Muscle of arm (tissue), 12 donors: ENCODE results near the gene SNCAIP. TPM values are rescaled to one million over a fixed set of nuclear protein-coding genes. Genes with fewer than 3 reads are reported as not detected.

Source experiments
- DNase-seq: peaks from one replicate; pipeline ENCODE4 v3.0.0-alpha.2; 2013
- polyA plus RNA-seq, 12 donors: library from polyadenylated mRNA; unstranded; fragments of 120-200 nt; gene quantifications; one replicate each; pipeline ENCODE4 v1.2.1, GENCODE V29; 2013; ENCODE audit not compliant: insufficient read length in 12 of 12

The SNCAIP gene
- polyA plus RNA-seq, 12 donors = 7.6 to 28.4 (median 10.9) TPM; not detected in 1

- DNase-seq = no peak
Observed at GRCh38 chr5:122423221-122423620, 111.2 kb downstream of the SNCAIP start.

GRCh38 chr5:122424132-122424531 is 112.1 kb downstream of the SNCAIP start:
- DNase-seq = peak; percentile 80

GRCh38 chr5:122426301-122426700 is 114.3 kb downstream of the SNCAIP start:
- DNase-seq = no peak

- no peak for DNase-seq
Observed at GRCh38 chr5:122427621-122428020, 115.6 kb downstream of the SNCAIP start.

- DNase-seq = no peak
Observed at GRCh38 chr5:122429545-122430318, 117.7 kb downstream of the SNCAIP start.

- no peak for DNase-seq
Observed at GRCh38 chr5:122430319-122430586, 118.2 kb downstream of the SNCAIP start.

GRCh38 chr5:122431298-122431697 is 119.3 kb downstream of the SNCAIP start:
- DNase-seq = no peak

- DNase-seq = no peak
Observed at GRCh38 chr5:122434205-122434970, 122.4 kb downstream of the SNCAIP start.

GRCh38 chr5:122435234-122435633 is 123.2 kb downstream of the SNCAIP start:
- no peak for DNase-seq

- no peak for DNase-seq
Observed at GRCh38 chr5:122435761-122436160, 123.7 kb downstream of the SNCAIP start.

GRCh38 chr5:122436615-122437014 is 124.6 kb downstream of the SNCAIP start:
- no peak for DNase-seq

GRCh38 chr5:122439645-122440044 is 127.6 kb downstream of the SNCAIP start:
- DNase-seq = no peak

GRCh38 chr5:122442938-122443337 is 130.9 kb downstream of the SNCAIP start:
- DNase-seq = no peak

- DNase-seq = no peak
Observed at GRCh38 chr5:122444411-122444810, 132.4 kb downstream of the SNCAIP start.

- no peak for DNase-seq
Observed at GRCh38 chr5:122445070-122445469, 133.0 kb downstream of the SNCAIP start.

- no peak for DNase-seq
Observed at GRCh38 chr5:122447072-122447471, 135.0 kb downstream of the SNCAIP start.

- DNase-seq = no peak
Observed at GRCh38 chr5:122447879-122448278, 135.8 kb downstream of the SNCAIP start.

GRCh38 chr5:122454541-122454940 is 142.5 kb downstream of the SNCAIP start:
- DNase-seq = no peak

GRCh38 chr5:122455939-122456338 is 143.9 kb downstream of the SNCAIP start:
- DNase-seq = no peak

GRCh38 chr5:122457178-122457826 is 145.3 kb downstream of the SNCAIP start:
- DNase-seq = no peak

- no peak for DNase-seq
Observed at GRCh38 chr5:122458278-122458872, 146.3 kb downstream of the SNCAIP start.

GRCh38 chr5:122462486-122462885 is 150.4 kb downstream of the SNCAIP start:
- DNase-seq = no peak

- no peak for DNase-seq
Observed at GRCh38 chr5:122463221-122463620, 151.2 kb downstream of the SNCAIP start.
